HTERT RPE-1 (cell line): ENCODE results near the gene S1PR5.
"Not testable (repeated sequence)": the region's sequence is repeated elsewhere in the genome, so short reads cannot be mapped to it uniquely, and the experiment has no call there.

Experiments used
- in situ Hi-C: fragments of 300-500 bp; cut with MboI; formaldehyde crosslinking; loops from 4 replicates; pipeline ENCODE4 v1.14.3; 2020; ENCODE audit warnings: low sequenced_read_pairs

Gene S1PR5

GRCh38 chr19:10544753-10545251, 27.6 kb upstream of the S1PR5 start:
- in situ Hi-C loops = no loop called here

- in situ Hi-C loops = no loop called here
Observed at GRCh38 chr19:10544242-10544752, 27.1 kb upstream of the S1PR5 start.

- in situ Hi-C loops = no loop called here
Observed at GRCh38 chr19:10543420-10544241, 26.4 kb upstream of the S1PR5 start, which contains the start of gene ATG4D. Gene ATG4D, plus strand, starts transcription at chr19:10543904. Its CDS starts 187 bp downstream, at chr19:10544091.

- in situ Hi-C loops = no loop called here
Observed at GRCh38 chr19:10543059-10543419, 25.8 kb upstream of the S1PR5 start.

- in situ Hi-C loops = not testable (repeated sequence)
Observed at GRCh38 chr19:10539016-10539415, 21.8 kb upstream of the S1PR5 start.

GRCh38 chr19:10538204-10538983, 21.1 kb upstream of the S1PR5 start:
- in situ Hi-C loops = no loop called here

GRCh38 chr19:10537668-10538067, 20.4 kb upstream of the S1PR5 start:
- in situ Hi-C loops = no loop called here

- in situ Hi-C loops = no loop called here
Observed at GRCh38 chr19:10535613-10536012, 18.4 kb upstream of the S1PR5 start.

GRCh38 chr19:10533646-10534386, 16.6 kb upstream of the S1PR5 start:
- in situ Hi-C loops = no loop called here

- in situ Hi-C loops = no loop called here
Observed at GRCh38 chr19:10532457-10532856, 15.2 kb upstream of the S1PR5 start.

GRCh38 chr19:10526887-10527286, 9.6 kb upstream of the S1PR5 start:
- in situ Hi-C loops = not testable (repeated sequence)

- in situ Hi-C loops = no loop called here
Observed at GRCh38 chr19:10525636-10526035, 8.4 kb upstream of the S1PR5 start.

- in situ Hi-C loops = no loop called here
Observed at GRCh38 chr19:10523135-10523636, 5.9 kb upstream of the S1PR5 start.

- in situ Hi-C loops = no loop called here
Observed at GRCh38 chr19:10521461-10522171, 4.4 kb upstream of the S1PR5 start.

GRCh38 chr19:10520652-10521318, 3.5 kb upstream of the S1PR5 start:
- in situ Hi-C loops = no loop called here

GRCh38 chr19:10519421-10519820, 2.2 kb upstream of the S1PR5 start:
- in situ Hi-C loops = no loop called here

GRCh38 chr19:10518444-10519361, 1.5 kb upstream of the S1PR5 start:
- in situ Hi-C loops = no loop called here

- in situ Hi-C loops = no loop called here
Observed at GRCh38 chr19:10517760-10518443, 655 bp upstream of the S1PR5 start.
